ENCODE results near the gene TTC17.

GRCh38 chr11:43354311-43354710 is 4.4 kb upstream of the TTC17 start:
- TF ChIP-seq CTCF (conservative IDR thresholded peaks at IDR 0.05; ENCODE audit: low read depth, low read length), result no peak
- no peak for TF ChIP-seq SMC3 (IDR thresholded peaks at IDR 0.05; ENCODE audit: low read depth, low read length)
- no peak for TF ChIP-seq POLR2A (IDR thresholded peaks at IDR 0.05; ENCODE audit: low read depth, low read length)
- no peak for TF ChIP-seq USF2 (IDR thresholded peaks at IDR 0.05; ENCODE audit: low read depth, low read length)
- TF ChIP-seq RCOR1 (IDR thresholded peaks at IDR 0.05; ENCODE audit: insufficient replicate concordance, low read length), result no peak
- no peak for TF ChIP-seq RFX5 (IDR thresholded peaks at IDR 0.05; ENCODE audit: low read depth, low read length)
- TF ChIP-seq CEBPB (IDR thresholded peaks at IDR 0.05; ENCODE audit: low read depth, low read length), result no peak
- no peak for TF ChIP-seq BHLHE40 (IDR thresholded peaks at IDR 0.05; ENCODE audit: low read depth, low read length)
- TF ChIP-seq MXI1 (IDR thresholded peaks at IDR 0.05; ENCODE audit: borderline replicate concordance, low read depth, low read length), result no peak
- no peak for TF ChIP-seq RAD21 (IDR thresholded peaks at IDR 0.05; ENCODE audit: low read length)
- TF ChIP-seq MAZ (IDR thresholded peaks at IDR 0.05; ENCODE audit: borderline replicate concordance, low read depth, low read length), result no peak
